Adrenal gland (tissue), 5 donors: ENCODE data around the gene CDH4.

ENCODE experiments used
- CTCF ChIP-seq, 6 experiments: fragments of 450-650 bp in 4 of 6; fragments of 200-600 bp in 2 of 6; sonication (generic) in 1 of 6; IDR thresholded peaks; 1 replicate in 5 of 6; 2 replicates in 1 of 6; pipeline versions ENCODE4 v1.5.1 to v1.8.0; 2016 to 2021; ENCODE audit warnings: antibody characterized with exemption in 6 of 6, mild to moderate bottlenecking in 2 of 6, moderate library complexity in 1 of 6
- POLR2A ChIP-seq, 2 donors: fragments of 450-650 bp; IDR thresholded peaks; one replicate each; pipeline ENCODE4 v1.6.1; 2017; ENCODE audit warnings: antibody characterized with exemption in 2 of 2, mild to moderate bottlenecking in 2 of 2, moderate library complexity in 1 of 2
- donor health status: DM: no; HTN: no; CAD: no.

- TF ChIP-seq CTCF (IDR thresholded peaks at IDR 0.05) = no peak
- no peak for TF ChIP-seq POLR2A (IDR thresholded peaks at IDR 0.05)
Measured at GRCh38 chr20:61573415-61574305, 321.6 kb downstream of the CDH4 start.
